ENCODE results near the gene HDAC11. TPM values are rescaled to one million over a fixed set of nuclear protein-coding genes. Genes with fewer than 3 reads are reported as not detected.
A peak's percentile ranks its signal among the peaks of the same experiment; 100 is the strongest.

The HDAC11 gene
- total RNA-seq, 6 donors from 2014 or later, result 11.5 to 28.1 (median 18.0) TPM

GRCh38 chr3:13543253-13543652, 63.1 kb downstream of the HDAC11 start:
- Histone ChIP-seq H3K9me3 (no peaks in the 10 kb centered on the region), H3K4me3 (no peak overlapping the region), H3K36me3 (no peaks in the 10 kb centered on the region), H3K27ac (no peak overlapping the region), H3K4me1 (peaks cover 0 to 4% (median 1%) of the 10 kb centered on the region in 4 donors), H3K27me3 (peaks cover 0 to 3% (median 0%) of the 10 kb centered on the region in 4 donors)
- DNase-seq, result peak in 1 of 2 donors; percentile 34
- TF ChIP-seq POLR2A (IDR thresholded peaks at IDR 0.05) (no peak), CTCF (IDR thresholded peaks at IDR 0.05) (no peak), POLR2AphosphoS5 (IDR thresholded peaks at IDR 0.05) (peak in 1 of 2 donors; percentile 65)
- ATAC-seq (ENCODE audit: low FRiP score in 2 of 2), result peak; percentile 29 to 78
- WGBS, 2 donors, result 52 to 70% methylated on average over 5 of the region's 5 CpGs

GRCh38 chr3:13544293-13544831, 64.3 kb downstream of the HDAC11 start:
- Histone ChIP-seq H3K27me3 (peaks cover 0 to 13% (median 5%) of the 10 kb centered on the region in 4 donors), H3K27ac (no peak overlapping the region), H3K9me3 (no peaks in the 10 kb centered on the region), H3K36me3 (no peaks in the 10 kb centered on the region), H3K4me1 (peaks cover 0 to 15% (median 7%) of the 10 kb centered on the region in 4 donors), H3K4me3 (no peak overlapping the region)
- 37 to 51% methylated on average over 2 to 6 of the region's 6 CpGs for WGBS, 2 donors
- DNase-seq, result no peak
- no peak for ATAC-seq (ENCODE audit: low FRiP score in 2 of 2)
- TF ChIP-seq EP300 (IDR thresholded peaks at IDR 0.05) (no peak), POLR2AphosphoS5 (IDR thresholded peaks at IDR 0.05) (no peak), POLR2A (IDR thresholded peaks at IDR 0.05) (no peak), CTCF (IDR thresholded peaks at IDR 0.05) (no peak)

- peaks cover 0 to 17% (median 5%) of the 10 kb centered on the region in 4 donors for H3K27me3 ChIP-seq
Observed at GRCh38 chr3:13544951-13545651, 65.0 kb downstream of the HDAC11 start.

GRCh38 chr3:13545952-13546454, 65.9 kb downstream of the HDAC11 start:
- peak in 1 of 2 donors; percentile 27 for DNase-seq
- Histone ChIP-seq H3K27ac (no peak overlapping the region), H3K4me3 (no peak overlapping the region), H3K27me3 (peaks cover 0 to 17% (median 5%) of the 10 kb centered on the region in 4 donors), H3K36me3 (no peaks in the 10 kb centered on the region), H3K4me1 (peaks cover 0 to 18% (median 7%) of the 10 kb centered on the region in 4 donors), H3K9me3 (no peaks in the 10 kb centered on the region)
- no peak for ATAC-seq (ENCODE audit: low FRiP score in 2 of 2)
- WGBS, 2 donors, result 79 to 87% methylated on average over 4 to 9 of the region's 9 CpGs
- no peak for TF ChIP-seq CTCF (IDR thresholded peaks at IDR 0.05)
- TF ChIP-seq EP300 (IDR thresholded peaks at IDR 0.05), result no peak

More at GRCh38 chr3:13544951-13545651, 65.0 kb downstream of the HDAC11 start:
- peak in 1 of 2 donors; percentile 28 for DNase-seq
- H3K27ac ChIP-seq, result no peak overlapping the region
- no peak for ATAC-seq (ENCODE audit: low FRiP score in 2 of 2)
- 52 to 59% methylated on average over 9 of the region's 9 CpGs for WGBS, 2 donors
- TF ChIP-seq POLR2AphosphoS5 (IDR thresholded peaks at IDR 0.05) (no peak), EP300 (IDR thresholded peaks at IDR 0.05) (no peak), CTCF (IDR thresholded peaks at IDR 0.05) (no peak), POLR2A (IDR thresholded peaks at IDR 0.05) (no peak)
- H3K4me1 ChIP-seq, result peaks cover 0 to 18% (median 7%) of the 10 kb centered on the region in 4 donors
- H3K4me3 ChIP-seq, result no peak overlapping the region
- no peaks in the 10 kb centered on the region for H3K36me3 ChIP-seq
- no peaks in the 10 kb centered on the region for H3K9me3 ChIP-seq

Data from upper lobe of left lung (tissue), 6 donors.